Type B pancreatic cell (in vitro differentiated cells): ENCODE measurements around the gene LPIN2. TPM values are rescaled to one million over a fixed set of nuclear protein-coding genes. Genes with fewer than 3 reads are reported as not detected.

Source experiments
- DNase-seq: peaks from one replicate; pipeline ENCODE4 v3.0.0; 2021; ENCODE audit warnings: mixed read lengths; ENCODE audit not compliant: unreplicated experiment; ENCODE audit errors: extremely low spot score
- H3K27ac Mint-ChIP-seq: 2 replicates; pipeline ENCODE4 v1.8.0; 2021; ENCODE audit warnings: mild to moderate bottlenecking, mixed read lengths
- H3K27me3 Mint-ChIP-seq: 2 replicates; pipeline ENCODE4 v1.8.0; 2021; ENCODE audit warnings: mixed read lengths
- H3K36me3 Mint-ChIP-seq: 2 replicates; pipeline ENCODE4 v1.8.0; 2021; ENCODE audit warnings: mixed read lengths
- H3K4me1 Mint-ChIP-seq: one replicate; pipeline ENCODE4 v1.8.0; 2021; ENCODE audit warnings: mixed read lengths; ENCODE audit not compliant: unreplicated experiment
- H3K4me3 Mint-ChIP-seq: 2 replicates; pipeline ENCODE4 v1.8.0; 2021; ENCODE audit warnings: mild to moderate bottlenecking, mixed read lengths
- H3K9me3 Mint-ChIP-seq: 2 replicates; pipeline ENCODE4 v1.8.0; 2021; ENCODE audit warnings: mixed read lengths
- CTCF ChIP-seq: fragments of 200-600 bp; sonication (generic); conservative IDR thresholded peaks from 2 replicates; pipeline ENCODE4 v1.5.0; 2021; ENCODE audit warnings: antibody characterized with exemption, mild to moderate bottlenecking
- total RNA-seq: library from RNA; stranded (reverse); gene quantifications from 2 replicates; pipeline ENCODE4 v1.2.1, GENCODE V29; 2021; ENCODE audit warnings: low replicate concordance

The LPIN2 gene
- total RNA-seq, 1 donor from 2014 or later = 26.8 TPM

DNA sequence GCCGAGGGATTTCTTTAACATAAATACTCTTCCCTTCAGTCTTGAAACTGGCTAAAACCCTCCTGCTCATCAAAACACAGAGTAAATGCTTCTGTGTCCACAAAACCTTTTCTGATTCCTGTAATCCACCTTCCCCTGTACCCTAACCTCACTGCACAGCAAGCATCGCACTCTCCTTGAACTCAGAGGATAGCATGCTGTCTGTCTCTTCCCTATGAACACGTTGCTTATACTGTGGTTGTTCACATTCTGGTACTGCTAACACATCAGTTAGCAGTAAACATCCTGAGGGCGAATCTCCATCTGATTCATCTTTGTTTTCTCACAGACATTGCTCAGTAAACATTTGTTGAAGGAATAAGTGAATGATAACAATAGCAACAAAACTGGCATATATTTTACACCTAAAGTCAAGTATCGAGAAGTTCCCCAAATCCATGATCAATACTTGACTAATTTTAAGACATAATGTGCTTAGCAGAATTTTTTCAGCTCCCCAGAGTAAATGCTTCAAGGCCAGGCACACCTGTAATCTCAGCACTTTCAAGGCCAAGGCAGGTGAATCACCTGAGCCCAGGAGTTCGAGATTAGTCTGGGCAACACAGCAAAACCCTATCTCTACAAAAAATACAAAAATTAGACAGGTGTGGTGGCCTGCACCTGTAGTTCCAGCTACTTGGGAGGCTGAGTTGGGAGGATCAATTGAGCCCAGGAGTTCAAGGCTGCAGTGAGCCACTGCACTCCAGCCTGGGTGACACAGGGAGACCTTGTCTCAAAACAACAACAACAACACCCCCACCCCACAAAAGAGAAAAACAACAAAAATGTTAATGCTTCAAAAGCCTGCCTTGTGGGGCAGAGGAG, 45.6 kb upstream of the LPIN2 start:
- no peak overlapping the region for H3K27ac Mint-ChIP-seq

DNA sequence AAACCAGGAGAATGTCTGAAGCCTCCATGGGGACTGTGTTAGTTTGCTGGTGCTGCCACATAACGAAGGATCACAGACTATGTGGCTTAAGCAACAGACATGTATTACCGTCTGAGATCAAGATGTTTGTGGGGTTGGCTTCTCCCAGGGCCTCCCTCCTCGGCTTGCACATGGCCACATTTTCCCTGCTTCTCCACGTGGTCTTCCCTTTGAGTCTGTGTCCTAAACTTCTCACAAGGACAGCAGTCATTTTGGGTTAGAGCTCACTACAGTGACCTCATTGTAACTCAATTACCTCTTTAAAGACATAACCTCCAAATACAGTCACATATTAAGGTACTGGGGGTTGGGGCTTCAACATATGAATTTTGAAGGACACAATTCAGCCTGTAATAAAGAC, 44.6 kb upstream of the LPIN2 start:
- H3K4me1 Mint-ChIP-seq = peaks cover 13% of the 10 kb centered on the region
- H3K9me3 Mint-ChIP-seq = peaks cover 13% of the 10 kb centered on the region
- no peaks in the 10 kb centered on the region for H3K36me3 Mint-ChIP-seq
- DNase-seq = no peak
- H3K27me3 Mint-ChIP-seq = no peaks in the 10 kb centered on the region
- no peak overlapping the region for H3K4me3 Mint-ChIP-seq
- TF ChIP-seq CTCF = no peak
- no peak overlapping the region for H3K27ac Mint-ChIP-seq

More for the DNA sequence above, 45.6 kb upstream of the LPIN2 start:
- no peak for TF ChIP-seq CTCF
- Mint-ChIP-seq H3K9me3 (peaks cover 6% of the 10 kb centered on the region), H3K27me3 (no peaks in the 10 kb centered on the region), H3K4me1 (peaks cover 18% of the 10 kb centered on the region), H3K4me3 (no peak overlapping the region), H3K36me3 (no peaks in the 10 kb centered on the region)
- no peak for DNase-seq

- no peak overlapping the region for H3K4me3 Mint-ChIP-seq
- no peak for DNase-seq
- peaks cover 18% of the 10 kb centered on the region for H3K4me1 Mint-ChIP-seq
- no peak overlapping the region for H3K27ac Mint-ChIP-seq
- H3K36me3 Mint-ChIP-seq = no peaks in the 10 kb centered on the region
- no peak for TF ChIP-seq CTCF
- no peaks in the 10 kb centered on the region for H3K27me3 Mint-ChIP-seq
- peaks cover 19% of the 10 kb centered on the region for H3K9me3 Mint-ChIP-seq
Measured at GRCh38 chr18:3056311-3056710, 43.4 kb upstream of the LPIN2 start.

GRCh38 chr18:3055816-3056215, 42.9 kb upstream of the LPIN2 start:
- DNase-seq = no peak
- no peak overlapping the region for H3K27ac Mint-ChIP-seq
- no peaks in the 10 kb centered on the region for H3K27me3 Mint-ChIP-seq
- TF ChIP-seq CTCF = no peak
- peaks cover 23% of the 10 kb centered on the region for H3K4me1 Mint-ChIP-seq
- H3K4me3 Mint-ChIP-seq = no peak overlapping the region
- no peaks in the 10 kb centered on the region for H3K36me3 Mint-ChIP-seq
- peaks cover 19% of the 10 kb centered on the region for H3K9me3 Mint-ChIP-seq

GRCh38 chr18:3055186-3055728, 42.3 kb upstream of the LPIN2 start:
- no peaks in the 10 kb centered on the region for H3K27me3 Mint-ChIP-seq
- DNase-seq = no peak
- H3K4me3 Mint-ChIP-seq = no peak overlapping the region
- peaks cover 23% of the 10 kb centered on the region for H3K4me1 Mint-ChIP-seq
- peaks cover 19% of the 10 kb centered on the region for H3K9me3 Mint-ChIP-seq
- no peak overlapping the region for H3K27ac Mint-ChIP-seq
- H3K36me3 Mint-ChIP-seq = no peaks in the 10 kb centered on the region
- TF ChIP-seq CTCF = no peak
